ENCODE data around the gene PCDHA13.
"Not testable (repeated sequence)": the region's sequence is repeated elsewhere in the genome, so short reads cannot be mapped to it uniquely, and the experiment has no call there.

Gene PCDHA13

DNA sequence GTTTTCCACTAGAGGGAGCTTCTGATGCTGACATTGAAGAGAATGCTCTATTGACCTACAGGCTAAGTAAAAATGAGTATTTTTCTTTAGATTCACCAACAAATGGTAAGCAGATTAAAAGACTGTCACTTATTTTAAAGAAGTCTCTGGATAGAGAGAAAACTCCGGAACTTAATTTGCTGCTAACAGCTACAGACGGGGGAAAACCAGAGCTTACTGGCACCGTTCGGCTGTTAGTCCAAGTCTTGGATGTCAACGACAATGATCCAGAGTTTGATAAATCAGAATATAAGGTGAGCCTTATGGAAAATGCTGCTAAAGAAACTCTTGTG lies 12.4 kb upstream of the PCDHA13 start:
- DNase-seq, result no peak

DNA sequence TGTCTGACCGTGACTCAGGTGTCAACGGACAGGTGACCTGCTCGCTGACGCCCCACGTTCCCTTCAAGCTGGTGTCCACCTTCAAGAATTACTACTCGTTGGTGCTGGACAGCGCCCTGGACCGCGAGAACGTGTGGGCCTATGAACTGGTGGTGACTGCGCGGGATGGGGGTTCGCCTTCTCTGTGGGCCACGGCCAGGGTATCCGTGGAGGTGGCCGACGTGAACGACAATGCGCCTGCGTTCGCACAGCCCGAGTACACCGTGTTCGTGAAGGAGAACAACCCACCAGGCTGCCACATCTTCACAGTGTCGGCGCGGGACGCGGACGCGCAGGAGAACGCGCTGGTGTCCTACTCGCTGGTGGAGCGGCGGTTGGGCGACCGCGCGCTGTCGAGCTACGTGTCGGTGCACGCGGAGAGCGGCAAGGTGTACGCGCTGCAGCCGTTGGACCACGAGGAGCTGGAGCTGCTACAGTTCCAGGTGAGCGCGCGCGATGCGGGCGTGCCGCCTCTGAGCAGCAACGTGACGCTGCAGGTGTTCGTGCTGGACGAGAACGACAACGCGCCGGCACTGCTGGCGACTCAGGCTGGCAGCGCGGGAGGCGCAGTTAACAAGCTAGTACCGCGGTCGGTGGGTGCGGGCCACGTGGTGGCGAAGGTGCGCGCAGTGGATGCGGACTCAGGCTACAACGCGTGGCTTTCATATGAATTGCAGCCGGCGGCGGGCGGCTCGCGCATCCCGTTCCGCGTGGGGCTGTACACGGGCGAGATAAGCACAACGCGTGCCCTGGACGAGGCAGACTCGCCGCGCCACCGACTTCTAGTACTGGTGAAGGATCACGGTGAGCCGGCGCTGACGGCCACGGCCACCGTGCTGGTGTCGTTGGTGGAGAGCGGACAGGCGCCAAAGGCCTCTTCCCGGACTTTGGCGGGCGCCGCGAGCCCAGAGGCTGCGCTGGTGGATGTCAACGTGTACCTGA lies 11.4 kb upstream of the PCDHA13 start:
- DNase-seq, result no peak

DNA sequence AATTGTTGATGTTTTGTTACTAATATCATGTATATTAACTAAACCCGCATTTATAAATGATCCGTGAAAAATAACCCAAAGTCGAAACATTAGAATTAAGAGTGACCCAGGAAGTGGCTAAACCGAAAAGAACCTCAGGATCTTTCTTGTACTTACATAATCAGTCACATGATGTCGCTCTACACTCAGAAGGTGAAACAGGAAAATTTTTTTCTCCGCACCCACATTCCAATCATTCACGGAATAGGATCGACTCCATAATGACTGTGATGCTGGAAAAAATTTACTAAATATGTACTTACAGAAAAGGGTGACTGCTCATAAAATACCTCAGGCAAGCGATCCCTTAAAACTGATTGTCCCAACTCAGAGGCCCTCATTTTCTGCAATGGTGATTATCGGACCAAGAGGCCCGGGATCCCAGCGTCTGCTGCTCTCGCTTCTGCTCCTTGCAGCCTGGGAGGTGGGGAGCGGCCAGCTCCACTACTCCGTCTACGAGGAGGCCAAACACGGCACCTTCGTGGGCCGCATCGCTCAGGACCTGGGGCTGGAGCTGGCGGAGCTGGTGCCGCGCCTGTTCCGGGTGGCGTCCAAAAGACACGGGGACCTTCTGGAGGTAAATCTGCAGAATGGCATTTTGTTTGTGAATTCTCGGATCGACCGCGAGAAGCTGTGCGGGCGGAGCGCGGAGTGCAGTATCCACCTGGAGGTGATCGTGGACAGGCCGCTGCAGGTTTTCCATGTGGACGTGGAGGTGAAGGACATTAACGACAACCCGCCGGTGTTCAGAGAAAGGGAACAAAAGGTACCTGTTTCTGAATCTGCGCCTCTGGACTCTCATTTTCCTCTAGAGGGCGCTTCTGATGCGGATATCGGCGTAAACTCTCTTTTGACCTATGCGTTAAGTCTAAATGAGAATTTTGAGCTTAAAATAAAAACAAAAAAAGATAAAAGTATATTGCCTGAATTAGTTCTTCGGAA lies 6.5 kb upstream of the PCDHA13 start, which contains the start of gene PCDHA12:
Gene PCDHA12 (plus strand): TSS at position 224 of the 981 bp plus-strand sequence. CDS start 165 bp downstream, at position 389.
- no peak for DNase-seq

DNA sequence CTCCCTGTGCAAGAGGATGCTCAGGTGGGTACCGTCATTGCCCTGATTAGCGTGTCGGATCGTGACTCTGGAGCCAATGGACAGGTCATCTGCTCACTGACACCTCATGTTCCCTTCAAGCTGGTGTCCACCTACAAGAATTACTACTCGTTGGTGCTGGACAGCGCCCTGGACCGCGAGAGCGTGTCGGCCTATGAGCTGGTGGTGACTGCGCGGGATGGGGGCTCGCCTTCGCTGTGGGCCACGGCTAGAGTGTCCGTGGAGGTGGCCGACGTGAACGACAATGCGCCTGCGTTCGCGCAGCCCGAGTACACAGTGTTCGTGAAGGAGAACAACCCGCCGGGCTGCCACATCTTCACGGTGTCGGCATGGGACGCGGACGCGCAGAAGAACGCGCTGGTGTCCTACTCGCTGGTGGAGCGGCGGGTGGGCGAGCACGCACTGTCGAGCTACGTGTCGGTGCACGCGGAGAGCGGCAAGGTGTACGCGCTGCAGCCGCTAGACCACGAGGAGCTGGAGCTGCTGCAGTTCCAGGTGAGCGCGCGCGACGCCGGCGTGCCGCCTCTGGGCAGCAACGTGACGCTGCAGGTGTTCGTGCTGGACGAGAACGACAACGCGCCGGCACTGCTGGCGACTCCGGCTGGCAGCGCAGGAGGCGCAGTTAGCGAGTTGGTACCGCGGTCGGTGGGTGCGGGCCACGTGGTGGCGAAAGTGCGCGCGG lies 5.2 kb upstream of the PCDHA13 start:
- DNase-seq, result not testable (repeated sequence)

GRCh38 chr5:140877262-140877581 lies 4.7 kb upstream of the PCDHA13 start:
- DNase-seq, result no peak

GRCh38 chr5:140882591-140882899 lies 621 bp downstream of the PCDHA13 start:
- no peak for DNase-seq

DNA sequence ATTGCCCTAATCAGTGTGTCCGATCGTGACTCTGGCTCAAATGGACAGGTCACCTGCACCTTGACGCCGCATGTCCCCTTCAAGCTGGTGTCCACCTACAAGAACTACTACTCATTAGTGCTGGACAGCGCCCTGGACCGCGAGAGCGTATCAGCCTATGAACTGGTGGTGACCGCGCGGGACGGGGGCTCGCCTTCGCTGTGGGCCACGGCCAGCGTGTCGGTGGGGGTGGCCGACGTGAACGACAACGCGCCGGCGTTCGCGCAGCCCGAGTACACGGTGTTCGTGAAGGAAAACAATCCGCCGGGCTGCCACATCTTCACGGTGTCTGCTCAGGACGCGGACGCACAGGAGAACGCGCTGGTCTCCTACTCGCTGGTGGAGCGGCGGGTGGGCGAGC lies 1.4 kb downstream of the PCDHA13 start:
- DNase-seq, result no peak

GRCh38 chr5:140883927-140884697 lies 2.2 kb downstream of the PCDHA13 start:
- DNase-seq, result no peak

DNA sequence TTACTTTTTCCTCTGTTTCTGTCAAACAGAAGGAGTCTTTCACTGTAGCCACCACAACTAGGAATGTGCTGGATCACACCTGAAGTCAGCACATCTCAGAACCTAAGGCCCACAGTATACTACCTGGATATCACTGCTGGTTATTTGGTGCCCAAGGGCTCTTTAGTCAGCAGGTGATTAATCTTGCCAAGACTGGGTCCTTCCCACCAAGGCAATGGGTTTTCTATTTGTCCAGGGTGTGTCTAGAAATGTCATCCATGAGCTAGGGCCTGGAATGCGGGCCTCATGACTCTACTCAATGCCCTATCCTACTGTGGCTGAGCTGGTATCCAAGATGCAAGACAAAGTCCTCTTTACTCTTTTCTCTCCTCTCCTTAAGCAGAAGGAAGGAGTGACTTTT lies 34.4 kb downstream of the PCDHA13 start:
- no peak for DNase-seq

- DNase-seq, result no peak
Observed at GRCh38 chr5:140923601-140924000, 41.7 kb downstream of the PCDHA13 start.

- DNase-seq, result no peak
Observed at GRCh38 chr5:140925806-140926442, 44.0 kb downstream of the PCDHA13 start, which contains the start of gene PCDHAC1. Gene PCDHAC1 (plus strand): TSS chr5:140926299. CDS start chr5:140926893, 594 bp downstream.

DNA sequence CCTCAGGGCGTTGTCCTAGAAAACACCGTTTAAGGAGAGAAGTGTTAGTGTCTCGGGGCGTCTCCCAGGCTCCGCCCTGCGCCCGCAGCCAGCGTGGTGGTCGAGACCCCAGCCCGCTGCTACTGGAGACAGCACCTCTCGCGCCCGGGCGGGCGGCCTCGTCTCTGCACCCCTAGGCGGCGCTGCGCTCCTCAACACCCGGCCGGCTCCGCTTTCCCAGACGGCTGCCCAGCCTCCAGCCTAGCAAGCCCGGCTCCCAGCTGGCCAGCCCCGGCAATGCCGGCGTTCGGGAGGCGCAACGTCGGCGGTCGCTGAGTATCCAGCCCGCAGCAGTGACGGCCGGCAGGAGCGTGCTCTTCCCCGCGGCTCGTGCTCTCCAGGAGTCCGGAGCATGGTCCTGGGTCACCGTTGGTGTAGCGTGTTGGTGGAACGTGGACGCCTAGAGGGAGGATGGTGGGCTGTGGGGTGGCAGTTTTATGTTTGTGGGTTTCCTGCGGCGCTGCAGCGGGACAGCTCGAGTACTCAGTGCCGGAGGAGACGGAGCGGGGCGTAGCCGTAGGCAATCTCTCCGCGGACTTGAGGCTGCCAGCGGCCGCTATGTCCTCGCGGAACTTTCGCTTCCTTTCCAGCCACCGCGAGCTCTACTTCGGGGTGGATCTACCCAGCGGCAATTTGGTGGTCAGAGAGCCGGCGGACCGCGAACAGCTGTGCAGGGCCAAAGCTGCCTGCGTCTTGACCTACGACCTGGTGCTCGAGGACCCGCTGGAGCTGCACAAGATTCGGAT lies 44.7 kb downstream of the PCDHA13 start:
- peak; percentile 83 for DNase-seq

- no peak for DNase-seq
Observed at GRCh38 chr5:140927228-140927573, 45.3 kb downstream of the PCDHA13 start.
